ENCODE results near the gene C1QTNF12. TPM values are rescaled to one million over a fixed set of nuclear protein-coding genes. Genes with fewer than 3 reads are reported as not detected.

C1QTNF12 gene
- total and polyA plus RNA-seq, 2 of the 8 experiments (the other 6 are each of a cell fraction or from before 2014, with no cell fraction given): 2.1 to 3.7 TPM

DNA sequence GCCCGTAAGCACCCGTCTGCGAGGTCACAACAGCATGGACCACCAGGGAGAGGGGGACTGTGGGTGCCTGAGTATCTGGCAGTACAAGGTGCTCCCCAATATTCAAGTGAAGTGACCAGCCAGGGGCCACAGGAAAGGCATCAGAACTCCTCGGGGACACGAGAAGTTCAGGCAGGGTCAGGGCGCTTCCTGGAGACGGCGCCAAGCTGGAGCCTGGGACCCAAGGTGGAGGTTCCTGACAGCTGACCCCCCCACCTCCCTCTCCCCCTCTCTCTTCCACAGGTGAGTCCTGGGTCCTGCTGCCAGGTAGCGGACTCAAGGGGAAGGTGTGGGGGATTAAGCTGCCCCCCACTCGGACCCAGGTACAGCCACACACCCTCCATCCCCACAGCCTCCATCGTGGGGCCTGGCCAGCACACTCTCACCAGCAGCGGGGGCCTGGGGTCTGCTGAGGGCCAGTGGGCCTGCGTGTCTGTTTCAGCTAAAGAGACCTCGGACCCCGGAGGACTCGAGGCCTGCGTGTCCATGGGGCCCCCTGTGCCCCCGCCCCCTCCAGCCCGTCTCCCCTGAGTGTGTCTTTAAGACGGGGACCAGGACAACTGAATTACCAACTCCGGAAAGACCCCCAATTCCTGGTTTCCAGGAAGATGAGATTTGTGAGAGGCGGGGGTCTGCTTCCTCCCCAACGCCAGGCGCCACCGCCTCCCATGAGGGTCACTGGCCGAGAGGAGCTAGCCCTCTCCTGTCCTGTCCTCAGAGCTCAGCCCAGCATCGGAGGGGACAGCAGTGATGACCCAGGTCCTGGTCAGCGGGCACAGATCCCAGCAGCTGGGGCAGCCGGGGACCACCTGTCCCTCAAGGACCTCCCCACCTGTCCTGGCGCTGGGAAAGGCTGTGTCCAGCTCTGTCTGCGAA, 46.3 kb downstream of the C1QTNF12 start:
- 81% methylated on average over 26 of the region's 31 CpGs; no CpG with 5 or more reads in 1 of the 2 experiments for WGBS, 2 experiments (ENCODE audit: extremely low coverage in 1 of 2, insufficient coverage in 1 of 2, insufficient read length in 1 of 2, insufficient replicate concordance in 2 of 2, low coverage in 1 of 2, low lambda C conversion rate in 2 of 2, missing lambda C conversion rate in 1 of 2)
- peak overlapping the region; percentile 81 for H3K4ac ChIP-seq (replicated peaks; ENCODE audit: insufficient read length, low read depth, low read length)
- H2BK12ac ChIP-seq (ENCODE audit: low read depth, low read length): peak overlapping the region; percentile 68; the same call in 1 of the 2 replicates
- H3K27ac ChIP-seq (ENCODE audit: low read depth, low read length): no peak overlapping the region
- no peak for TF ChIP-seq TAF7 (optimal IDR thresholded peaks at IDR 0.05; ENCODE audit: borderline replicate concordance, low read depth, low read length)
- H2BK15ac ChIP-seq (ENCODE audit: low read length): peak overlapping the region; percentile 100; the same call in 1 of the 2 replicates
- peak overlapping the region; percentile 78; the same call in 1 of the 2 replicates for H3K18ac ChIP-seq (ENCODE audit: extremely low read depth, low read length)
- H3K23me2 ChIP-seq (ENCODE audit: low read depth, low read length): no peaks in the 10 kb centered on the region; the same call in 1 of the 2 replicates
- H2AFZ ChIP-seq (ENCODE audit: low read length): no peak overlapping the region
- no peaks in the 10 kb centered on the region for H3K79me1 ChIP-seq (ENCODE audit: low read depth, low read length)
- peaks cover 0 to 4% (median under 1%) of the 10 kb centered on the region in 4 experiments; a peak in 4 of 7 replicates for H3K4me1 ChIP-seq (replicated peaks in 1 of 4; ENCODE audit: control insufficient read depth in 3 of 4, insufficient read depth in 4 of 4, low read length in 3 of 4)
- no peaks in the 10 kb centered on the region for H3K9me3 ChIP-seq (ENCODE audit: insufficient read depth in 2 of 2, low read depth in 1 of 2, low read length in 1 of 2)
- no peak overlapping the region; the same call in 1 of the 2 replicates for H2BK20ac ChIP-seq (ENCODE audit: low read length)
- FAIRE-seq: no peak
- H3K4me3 ChIP-seq (ENCODE audit: extremely low read depth in 1 of 4, insufficient read depth in 2 of 4, low read depth in 3 of 4, low read length in 4 of 4): peak overlapping the region in 1 of 4 experiments; percentile 67; a peak in 3 of 8 replicates
- H4K91ac ChIP-seq (replicated peaks; ENCODE audit: insufficient read length, low read length): peak overlapping the region; percentile 44
- H3K56ac ChIP-seq (replicated peaks; ENCODE audit: insufficient read length, low read depth, low read length): no peak overlapping the region
- no peaks in the 10 kb centered on the region for H4K20me1 ChIP-seq (replicated peaks in 1 of 2; ENCODE audit: control insufficient read depth in 1 of 2, insufficient read depth in 2 of 2, low read length in 2 of 2)
- no peak overlapping the region for H3K23ac ChIP-seq (ENCODE audit: insufficient read length)
- H2AK5ac ChIP-seq (ENCODE audit: low read depth, low read length): peak overlapping the region; percentile 17; the same call in 1 of the 2 replicates
- DNase-seq (ENCODE audit: low read depth in 1 of 2, low spot score in 2 of 2): peak in 1 of 2 experiments; percentile 47
- H3K4me2 ChIP-seq (ENCODE audit: insufficient read depth in 1 of 2, low read depth in 2 of 2, low read length in 2 of 2): peak overlapping the region; percentile 12 to 70; a peak in 2 of 4 replicates
- H3K14ac ChIP-seq (ENCODE audit: insufficient read length): no peak overlapping the region
- H3K27me3 ChIP-seq (replicated peaks in 1 of 4; ENCODE audit: control insufficient read depth in 3 of 4, extremely low read depth in 1 of 4, insufficient read depth in 3 of 4, low read length in 3 of 4): peaks cover 2 to 4% (median 3%) of the 10 kb centered on the region in 4 experiments; a peak in 4 of 7 replicates
- ChIA-PET CTCF (ENCODE audit: partially characterized antibody) (interaction anchor here (0.6 to 1.2 kb wide), 5 partner anchors 13 to 77 kb away, joined by 3 read pairs; no protein-coding TSS in a partner anchor), POLR2A (ENCODE audit: partially characterized antibody) (interaction anchor here (0.9 to 1.7 kb wide), 3 partner anchors 16 to 178 kb away, joined by 3 to 6 read pairs (median 4); partner anchors contain the start of gene TTLL10)
- H3K79me2 ChIP-seq (ENCODE audit: control insufficient read depth in 1 of 2, insufficient read depth in 2 of 2, low read length in 2 of 2): no peaks in the 10 kb centered on the region
- no peak overlapping the region for H4K8ac ChIP-seq (ENCODE audit: extremely low read depth, insufficient read depth, low read length)
- no peak overlapping the region for H2BK5ac ChIP-seq (ENCODE audit: low read depth, low read length)
- no peaks in the 10 kb centered on the region for H3K36me3 ChIP-seq (ENCODE audit: control insufficient read depth in 2 of 4, insufficient read depth in 4 of 4, low read length in 3 of 4)
- no peak overlapping the region for H2BK120ac ChIP-seq (replicated peaks; ENCODE audit: low read depth, low read length)
- no peak overlapping the region for H4K5ac ChIP-seq (ENCODE audit: insufficient read length, low read depth, low read length)
- no peak overlapping the region for H3K9ac ChIP-seq (replicated peaks in 1 of 4; ENCODE audit: extremely low read depth in 1 of 4, low read depth in 3 of 4, low read length in 3 of 4)
